ENCODE measurements around the gene PPP1R1C. TPM values are rescaled to one million over a fixed set of nuclear protein-coding genes. Genes with fewer than 3 reads are reported as not detected.

PPP1R1C gene
- total RNA-seq, 1 donor from 2014 or later = 0.50 TPM

DNA sequence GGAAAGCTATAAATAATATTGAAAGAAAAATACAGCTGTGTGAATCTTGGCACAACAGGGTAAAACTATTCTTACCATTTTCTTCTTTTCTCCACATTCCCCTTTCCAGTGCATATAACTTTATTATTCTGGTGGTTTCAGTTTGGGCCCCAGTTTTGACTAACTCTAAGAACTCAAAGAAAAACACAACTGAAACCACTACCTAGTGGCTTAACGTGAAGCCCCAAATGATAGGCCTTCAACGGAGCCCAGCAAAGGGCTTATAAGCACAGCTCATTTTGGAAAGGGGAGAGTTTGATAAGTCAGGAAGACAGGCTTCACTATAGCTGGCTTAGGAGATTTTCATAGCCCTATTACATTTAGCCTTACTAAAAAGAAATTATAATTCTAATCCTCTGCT, 62.4 kb downstream of the PPP1R1C start:
- no peak overlapping the region for H2AFZ ChIP-seq (ENCODE audit: low read depth, low read length)
- H3K79me2 ChIP-seq (ENCODE audit: insufficient read depth, low read length) = no peaks in the 10 kb centered on the region
- Mint-ChIP-seq H3K9me3 (ENCODE audit: unreplicated experiment) (no peaks in the 10 kb centered on the region), H3K4me1 (ENCODE audit: low read depth, unreplicated experiment) (no peaks in the 10 kb centered on the region), H3K27me3 (ENCODE audit: low read depth, unreplicated experiment) (no peaks in the 10 kb centered on the region), H3K4me3 (ENCODE audit: unreplicated experiment) (no peak overlapping the region), H3K36me3 (ENCODE audit: low read depth, unreplicated experiment) (no peaks in the 10 kb centered on the region), H3K27ac (ENCODE audit: unreplicated experiment) (no peak overlapping the region)
- no peaks in the 10 kb centered on the region for H3K36me3 ChIP-seq (ENCODE audit: insufficient read depth, low read length)
- DNase-seq (ENCODE audit: low read depth) (no peak), FAIRE-seq (no peak)
- H3K9me3 ChIP-seq (ENCODE audit: insufficient read depth, low read depth, low read length) = no peaks in the 10 kb centered on the region
- H3K27ac ChIP-seq (ENCODE audit: low read depth, low read length) = no peak overlapping the region
- no peaks in the 10 kb centered on the region for H3K27me3 ChIP-seq (ENCODE audit: insufficient read depth, low read length)
- no peak overlapping the region for H3K4me3 ChIP-seq (ENCODE audit: insufficient read depth, low read depth, low read length)
- no peak overlapping the region for H3K4me2 ChIP-seq (ENCODE audit: low read length)
- H3K4me1 ChIP-seq (ENCODE audit: insufficient read depth, low read length) = no peaks in the 10 kb centered on the region
- no peaks in the 10 kb centered on the region for H4K20me1 ChIP-seq (ENCODE audit: insufficient read depth, low read length)
- no peak overlapping the region for H3K9ac ChIP-seq (ENCODE audit: low read length)
- TF ChIP-seq, protein P1, sequence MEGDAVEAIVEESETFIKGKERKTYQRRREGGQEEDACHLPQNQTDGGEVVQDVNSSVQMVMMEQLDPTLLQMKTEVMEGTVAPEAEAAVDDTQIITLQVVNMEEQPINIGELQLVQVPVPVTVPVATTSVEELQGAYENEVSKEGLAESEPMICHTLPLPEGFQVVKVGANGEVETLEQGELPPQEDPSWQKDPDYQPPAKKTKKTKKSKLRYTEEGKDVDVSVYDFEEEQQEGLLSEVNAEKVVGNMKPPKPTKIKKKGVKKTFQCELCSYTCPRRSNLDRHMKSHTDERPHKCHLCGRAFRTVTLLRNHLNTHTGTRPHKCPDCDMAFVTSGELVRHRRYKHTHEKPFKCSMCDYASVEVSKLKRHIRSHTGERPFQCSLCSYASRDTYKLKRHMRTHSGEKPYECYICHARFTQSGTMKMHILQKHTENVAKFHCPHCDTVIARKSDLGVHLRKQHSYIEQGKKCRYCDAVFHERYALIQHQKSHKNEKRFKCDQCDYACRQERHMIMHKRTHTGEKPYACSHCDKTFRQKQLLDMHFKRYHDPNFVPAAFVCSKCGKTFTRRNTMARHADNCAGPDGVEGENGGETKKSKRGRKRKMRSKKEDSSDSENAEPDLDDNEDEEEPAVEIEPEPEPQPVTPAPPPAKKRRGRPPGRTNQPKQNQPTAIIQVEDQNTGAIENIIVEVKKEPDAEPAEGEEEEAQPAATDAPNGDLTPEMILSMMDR (IDR thresholded peaks at IDR 0.05; ENCODE audit: insufficient read depth, low read depth, low read length) = no peak
- TF ChIP-seq EZH2 (IDR thresholded peaks at IDR 0.05; ENCODE audit: insufficient read depth, low read length) = no peak

DNA sequence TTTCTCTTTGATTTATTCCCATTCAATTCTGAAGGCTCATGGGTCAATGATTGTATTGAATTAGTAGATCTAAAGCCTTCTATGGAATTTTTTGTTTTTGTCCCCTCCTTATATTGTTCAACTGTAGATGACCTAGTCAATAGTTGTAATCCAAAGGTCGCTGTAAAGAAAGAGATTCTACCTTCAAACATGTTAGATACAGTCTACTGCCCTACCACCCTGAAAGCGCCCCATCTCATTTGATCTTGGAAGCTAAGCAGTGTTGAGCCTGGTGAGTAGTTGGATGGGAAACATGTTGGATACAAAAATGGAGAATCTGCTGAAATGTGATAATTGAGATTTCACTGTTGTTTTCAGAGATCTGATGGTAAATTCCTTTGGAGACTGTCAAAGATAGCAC, 63.0 kb downstream of the PPP1R1C start:
- Mint-ChIP-seq H3K9me3 (ENCODE audit: unreplicated experiment) (no peaks in the 10 kb centered on the region), H3K27ac (ENCODE audit: unreplicated experiment) (no peak overlapping the region), H3K4me1 (ENCODE audit: low read depth, unreplicated experiment) (no peaks in the 10 kb centered on the region), H3K27me3 (ENCODE audit: low read depth, unreplicated experiment) (no peaks in the 10 kb centered on the region), H3K36me3 (ENCODE audit: low read depth, unreplicated experiment) (no peaks in the 10 kb centered on the region), H3K4me3 (ENCODE audit: unreplicated experiment) (no peak overlapping the region)
- H2AFZ ChIP-seq (ENCODE audit: low read depth, low read length) = no peak overlapping the region
- H3K4me3 ChIP-seq (ENCODE audit: insufficient read depth, low read depth, low read length) = no peak overlapping the region
- no peaks in the 10 kb centered on the region for H4K20me1 ChIP-seq (ENCODE audit: insufficient read depth, low read length)
- no peaks in the 10 kb centered on the region for H3K9me3 ChIP-seq (ENCODE audit: insufficient read depth, low read depth, low read length)
- no peak overlapping the region for H3K9ac ChIP-seq (ENCODE audit: low read length)
- H3K27ac ChIP-seq (ENCODE audit: low read depth, low read length) = no peak overlapping the region
- H3K79me2 ChIP-seq (ENCODE audit: insufficient read depth, low read length) = no peaks in the 10 kb centered on the region
- FAIRE-seq (no peak), DNase-seq (ENCODE audit: low read depth) (no peak)
- no peak overlapping the region for H3K4me2 ChIP-seq (ENCODE audit: low read length)
- no peaks in the 10 kb centered on the region for H3K4me1 ChIP-seq (ENCODE audit: insufficient read depth, low read length)
- H3K36me3 ChIP-seq (ENCODE audit: insufficient read depth, low read length) = no peaks in the 10 kb centered on the region
- no peaks in the 10 kb centered on the region for H3K27me3 ChIP-seq (ENCODE audit: insufficient read depth, low read length)
- no peak for TF ChIP-seq EZH2 (IDR thresholded peaks at IDR 0.05; ENCODE audit: insufficient read depth, low read length)
- TF ChIP-seq, protein P1 (IDR thresholded peaks at IDR 0.05; ENCODE audit: insufficient read depth, low read depth, low read length) = no peak

DNA sequence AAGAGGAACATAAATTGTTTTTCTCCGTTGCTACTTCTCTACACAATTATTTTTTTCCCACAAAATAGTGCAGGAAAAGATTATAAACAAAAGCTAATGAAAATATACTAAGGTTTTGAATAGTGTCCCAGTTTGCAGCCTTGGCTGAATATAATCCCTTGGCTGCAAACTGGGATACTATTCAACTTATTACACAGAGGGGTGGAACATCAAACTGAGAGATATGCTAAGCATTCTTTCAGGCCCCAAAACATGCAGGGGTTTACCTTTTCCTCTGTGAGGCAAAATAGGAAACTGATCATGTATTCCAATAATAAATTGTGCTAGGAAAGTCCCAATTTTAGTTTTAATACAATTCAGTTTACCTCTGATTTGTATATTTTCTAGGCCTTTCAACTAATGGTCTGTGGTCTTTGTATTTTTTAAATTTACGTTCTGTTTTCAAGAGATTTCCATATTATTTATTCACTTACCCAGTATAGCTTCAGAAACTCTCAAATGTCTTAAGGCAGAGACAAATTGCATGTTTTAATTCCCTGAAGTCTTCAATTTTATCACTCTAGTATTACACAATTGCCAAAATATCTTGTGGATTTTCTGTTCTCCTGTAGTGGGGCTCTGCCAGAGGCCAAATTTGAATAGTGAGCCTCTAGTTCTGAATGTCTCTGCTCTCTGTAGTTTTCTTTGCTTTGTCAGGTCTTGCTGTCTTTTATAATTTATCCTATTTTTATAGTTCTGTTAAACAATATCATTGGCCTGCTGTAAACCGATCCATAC, 63.9 kb downstream of the PPP1R1C start:
- Mint-ChIP-seq H3K9me3 (ENCODE audit: unreplicated experiment) (no peaks in the 10 kb centered on the region), H3K27me3 (ENCODE audit: low read depth, unreplicated experiment) (no peaks in the 10 kb centered on the region), H3K27ac (ENCODE audit: unreplicated experiment) (no peak overlapping the region), H3K36me3 (ENCODE audit: low read depth, unreplicated experiment) (no peaks in the 10 kb centered on the region), H3K4me3 (ENCODE audit: unreplicated experiment) (no peak overlapping the region), H3K4me1 (ENCODE audit: low read depth, unreplicated experiment) (no peaks in the 10 kb centered on the region)
- Histone ChIP-seq H3K4me2 (ENCODE audit: low read length) (no peak overlapping the region), H4K20me1 (ENCODE audit: insufficient read depth, low read length) (no peaks in the 10 kb centered on the region), H3K9me3 (ENCODE audit: insufficient read depth, low read depth, low read length) (no peaks in the 10 kb centered on the region), H3K79me2 (ENCODE audit: insufficient read depth, low read length) (no peaks in the 10 kb centered on the region), H3K9ac (ENCODE audit: low read length) (no peak overlapping the region), H2AFZ (ENCODE audit: low read depth, low read length) (no peak overlapping the region), H3K4me3 (ENCODE audit: insufficient read depth, low read depth, low read length) (no peak overlapping the region), H3K36me3 (ENCODE audit: insufficient read depth, low read length) (no peaks in the 10 kb centered on the region), H3K27me3 (ENCODE audit: insufficient read depth, low read length) (no peaks in the 10 kb centered on the region), H3K27ac (ENCODE audit: low read depth, low read length) (no peak overlapping the region), H3K4me1 (ENCODE audit: insufficient read depth, low read length) (no peaks in the 10 kb centered on the region)
- FAIRE-seq = no peak
- no peak for DNase-seq (ENCODE audit: low read depth)
- TF ChIP-seq, protein P1 (IDR thresholded peaks at IDR 0.05; ENCODE audit: insufficient read depth, low read depth, low read length) = no peak
- TF ChIP-seq EZH2 (IDR thresholded peaks at IDR 0.05; ENCODE audit: insufficient read depth, low read length) = no peak
